CD4-positive, alpha-beta T cell treated with Interleukin-12 subunit alpha and Interleukin-12 subunit beta, for 1 hour (primary cell): ENCODE measurements around the gene MAN1C1.
A peak's percentile ranks its signal among the peaks of the same experiment; 100 is the strongest.

Source experiments
- DNase-seq: peaks from one replicate; pipeline ENCODE4 v3.0.0-alpha.2; 2020

The MAN1C1 gene

GRCh38 chr1:25614501-25615171, 2.0 kb upstream of the MAN1C1 start:
- no peak for DNase-seq

- no peak for DNase-seq
Observed at GRCh38 chr1:25615172-25615541, 1.4 kb upstream of the MAN1C1 start.

GRCh38 chr1:25615563-25616094, 962 bp upstream of the MAN1C1 start:
- DNase-seq: no peak

GRCh38 chr1:25616987-25617624, 515 bp downstream of the MAN1C1 start:
- DNase-seq: peak; percentile 35

- DNase-seq: no peak
Observed at GRCh38 chr1:25617625-25618432, 1.2 kb downstream of the MAN1C1 start.

GRCh38 chr1:25618433-25618808, 1.8 kb downstream of the MAN1C1 start:
- no peak for DNase-seq

- DNase-seq: peak; percentile 65
Observed at GRCh38 chr1:25619101-25619890, 2.7 kb downstream of the MAN1C1 start.

GRCh38 chr1:25620211-25620610, 3.6 kb downstream of the MAN1C1 start:
- no peak for DNase-seq

- no peak for DNase-seq
Observed at GRCh38 chr1:25620701-25621350, 4.2 kb downstream of the MAN1C1 start.

- no peak for DNase-seq
Observed at GRCh38 chr1:25621876-25622275, 5.3 kb downstream of the MAN1C1 start.

- DNase-seq: no peak
Observed at GRCh38 chr1:25622531-25622930, 5.9 kb downstream of the MAN1C1 start.

- no peak for DNase-seq
Observed at GRCh38 chr1:25623007-25623406, 6.4 kb downstream of the MAN1C1 start.

- no peak for DNase-seq
Observed at GRCh38 chr1:25623731-25624130, 7.1 kb downstream of the MAN1C1 start.

- DNase-seq: peak; percentile 37
Observed at GRCh38 chr1:25624156-25624555, 7.6 kb downstream of the MAN1C1 start.

- no peak for DNase-seq
Observed at GRCh38 chr1:25624604-25625003, 8.0 kb downstream of the MAN1C1 start.

GRCh38 chr1:25626018-25626417, 9.4 kb downstream of the MAN1C1 start:
- DNase-seq: no peak

- no peak for DNase-seq
Observed at GRCh38 chr1:25628741-25629421, 12.3 kb downstream of the MAN1C1 start.

- DNase-seq: no peak
Observed at GRCh38 chr1:25629836-25630235, 13.2 kb downstream of the MAN1C1 start.

GRCh38 chr1:25631750-25632485, 15.3 kb downstream of the MAN1C1 start:
- no peak for DNase-seq

GRCh38 chr1:25634066-25634465, 17.5 kb downstream of the MAN1C1 start:
- DNase-seq: no peak

GRCh38 chr1:25634896-25635295, 18.3 kb downstream of the MAN1C1 start:
- no peak for DNase-seq
